Measurements from ENCODE around the gene MAFB. TPM values are rescaled to one million over a fixed set of nuclear protein-coding genes. Genes with fewer than 3 reads are reported as not detected.

The MAFB gene
- polyA plus RNA-seq, 3 donors: 113 to 161 (median 134) TPM

GRCh38 chr20:40706977-40707582, 18.0 kb upstream of the MAFB start:
- DNase-seq: no peak
- H3K27me3 Mint-ChIP-seq (ENCODE audit: low read depth in 3 of 3): peaks cover 23 to 30% (median 28%) of the 10 kb centered on the region in 3 donors
- Histone ChIP-seq H4K20me1 (ENCODE audit: insufficient read depth, low read length) (no peaks in the 10 kb centered on the region), H3K4me3 (replicated peaks in 1 of 3; ENCODE audit: low read depth in 2 of 3, low read length in 3 of 3) (no peak overlapping the region), H2AFZ (ENCODE audit: insufficient read depth, low read depth, low read length, poor library complexity, severe bottlenecking) (no peak overlapping the region), H3K27me3 (ENCODE audit: control insufficient read depth in 2 of 2, insufficient read depth in 2 of 2, low read length in 2 of 2) (peaks cover 10 to 18% of the 10 kb centered on the region in 2 donors), H3K4me1 (ENCODE audit: control insufficient read depth in 1 of 2, insufficient read depth in 2 of 2, low read length in 2 of 2) (peaks cover 9 to 11% of the 10 kb centered on the region in 2 donors), H3K9me3 (replicated peaks in 1 of 2; ENCODE audit: control insufficient read depth in 1 of 2, insufficient read depth in 1 of 2, low read length in 2 of 2) (no peaks in the 10 kb centered on the region), H3K27ac (ENCODE audit: low read depth in 1 of 2, low read length in 2 of 2) (no peak overlapping the region), H3K9ac (ENCODE audit: insufficient read depth, low read length, poor library complexity, severe bottlenecking) (no peak overlapping the region), H3K4me2 (replicated peaks; ENCODE audit: extremely low read depth, low read length, poor library complexity, severe bottlenecking) (no peak overlapping the region), H3K79me2 (ENCODE audit: insufficient read depth, low read length) (no peaks in the 10 kb centered on the region), H3K36me3 (replicated peaks in 1 of 2; ENCODE audit: control insufficient read depth in 1 of 2, insufficient read depth in 2 of 2, low read length in 2 of 2) (no peaks in the 10 kb centered on the region)
- H3K9me3 Mint-ChIP-seq: peaks cover 0 to 3% (median 0%) of the 10 kb centered on the region in 7 donors
- H3K4me3 Mint-ChIP-seq: no peak overlapping the region
- peaks cover 17% of the 10 kb centered on the region for H3K4me1 Mint-ChIP-seq
- intact Hi-C loops (cut with micrococcal nuclease): no loop called here
- H3K36me3 Mint-ChIP-seq: no peaks in the 10 kb centered on the region
- no peak overlapping the region for H3K27ac Mint-ChIP-seq
- WGBS (ENCODE audit: insufficient coverage): no CpG with 5 or more reads among the region's 3 CpGs
- TF ChIP-seq CTCF (IDR thresholded peaks at IDR 0.05): no peak

GRCh38 chr20:40705413-40705812, 16.4 kb upstream of the MAFB start:
- TF ChIP-seq CTCF (IDR thresholded peaks at IDR 0.05): no peak
- H3K9ac ChIP-seq (ENCODE audit: insufficient read depth, low read length, poor library complexity, severe bottlenecking): no peak overlapping the region
- intact Hi-C loops (cut with micrococcal nuclease): no loop called here
- DNase-seq: no peak
- peaks cover 12 to 24% (median 19%) of the 10 kb centered on the region in 3 donors for H3K27me3 Mint-ChIP-seq (ENCODE audit: low read depth in 3 of 3)
- H3K4me2 ChIP-seq (replicated peaks; ENCODE audit: extremely low read depth, low read length, poor library complexity, severe bottlenecking): no peak overlapping the region
- H3K4me1 Mint-ChIP-seq: peaks cover 17% of the 10 kb centered on the region
- no peaks in the 10 kb centered on the region for H4K20me1 ChIP-seq (ENCODE audit: insufficient read depth, low read length)
- no peaks in the 10 kb centered on the region for H3K9me3 ChIP-seq (replicated peaks in 1 of 2; ENCODE audit: control insufficient read depth in 1 of 2, insufficient read depth in 1 of 2, low read length in 2 of 2)
- H3K79me2 ChIP-seq (ENCODE audit: insufficient read depth, low read length): no peaks in the 10 kb centered on the region
- H3K4me3 Mint-ChIP-seq: no peak overlapping the region
- H3K36me3 Mint-ChIP-seq: no peaks in the 10 kb centered on the region
- H3K27ac Mint-ChIP-seq: no peak overlapping the region
- H3K9me3 Mint-ChIP-seq: peaks cover 0 to 5% (median 0%) of the 10 kb centered on the region in 7 donors
- 93% methylated on average over 3 of the region's 3 CpGs for WGBS (ENCODE audit: insufficient coverage)
- peaks cover 9 to 11% of the 10 kb centered on the region in 2 donors for H3K4me1 ChIP-seq (ENCODE audit: control insufficient read depth in 1 of 2, insufficient read depth in 2 of 2, low read length in 2 of 2)
- H3K27ac ChIP-seq (ENCODE audit: low read depth in 1 of 2, low read length in 2 of 2): no peak overlapping the region
- no peak overlapping the region for H2AFZ ChIP-seq (ENCODE audit: insufficient read depth, low read depth, low read length, poor library complexity, severe bottlenecking)
- no peaks in the 10 kb centered on the region for H3K36me3 ChIP-seq (replicated peaks in 1 of 2; ENCODE audit: control insufficient read depth in 1 of 2, insufficient read depth in 2 of 2, low read length in 2 of 2)
- H3K4me3 ChIP-seq (replicated peaks in 1 of 3; ENCODE audit: low read depth in 2 of 3, low read length in 3 of 3): no peak overlapping the region
- H3K27me3 ChIP-seq (ENCODE audit: control insufficient read depth in 2 of 2, insufficient read depth in 2 of 2, low read length in 2 of 2): peaks cover 0 to 9% of the 10 kb centered on the region in 2 donors

All from CD14-positive monocyte (primary cell).